IMR-90 (cell line): ENCODE data around the gene OR10H2. TPM values are rescaled to one million over a fixed set of nuclear protein-coding genes. Genes with fewer than 3 reads are reported as not detected.

Experiments used
- ATAC-seq: fragments of 200-7000 bp; cut with Tn5 transposase; 2 replicates; pipeline ENCODE4 v1.9.1; 2020; ENCODE audit warnings: low read depth, mild to moderate bottlenecking, moderate library complexity
- BruUV-seq: library from RNA; stranded (reverse); fragments of 400-500 nt; replicated peaks from 2 replicates; lab custom pipeline; 2021; lab: Mats Ljungman, UMichigan
- CTCF ChIA-PET: fragments of 300-600 bp; formaldehyde crosslinking; extraction: SDS; loops from one replicate; lab custom pipeline; 2021; ENCODE audit warnings: antibody characterized with exemption; lab: Yijun Ruan, JAX
- POLR2A ChIA-PET: fragments of 300-600 bp; sonication (Branson Sonifier 250); formaldehyde crosslinking; loops from one replicate; lab custom pipeline; 2022; ENCODE audit warnings: antibody characterized with exemption; ENCODE audit not compliant: unreplicated experiment; lab: Charles Lee
- DNase-seq: peaks from one replicate; pipeline ENCODE4 v3.0.0; 2013
- H2AFZ ChIP-seq: replicated peaks from 2 replicates; pipeline ENCODE3; 2013; ENCODE audit warnings: low read length, mild to moderate bottlenecking; ENCODE audit not compliant: poor library complexity
- H2AK5ac ChIP-seq: 2 replicates; pipeline ENCODE4 v1.6.1; 2013; ENCODE audit warnings: low read depth, low read length, inconsistent platforms
- H2AK9ac ChIP-seq: replicated peaks from 2 replicates; pipeline ENCODE3; 2013; ENCODE audit warnings: mild to moderate bottlenecking, low read depth, low read length, moderate library complexity; ENCODE audit not compliant: poor library complexity
- H2BK120ac ChIP-seq: 2 replicates; pipeline ENCODE4 v1.6.1; 2013; ENCODE audit warnings: low read depth, low read length, inconsistent platforms
- H2BK15ac ChIP-seq: 3 replicates; pipeline ENCODE4 v1.6.1; 2013; ENCODE audit warnings: low read depth, low read length, inconsistent platforms
- H2BK20ac ChIP-seq: 2 replicates; pipeline ENCODE4 v1.6.1; 2013; ENCODE audit warnings: low read depth, mild to moderate bottlenecking, inconsistent platforms, low read length, moderate library complexity
- H2BK5ac ChIP-seq: 2 replicates; pipeline ENCODE4 v1.6.1; 2013; ENCODE audit warnings: mild to moderate bottlenecking, low read depth, low read length, inconsistent platforms; ENCODE audit not compliant: poor library complexity, severe bottlenecking
- H3K14ac ChIP-seq: replicated peaks from 2 replicates; pipeline ENCODE4 v1.6.1; 2013; ENCODE audit warnings: low read depth, low read length, inconsistent platforms
- H3K18ac ChIP-seq: 2 replicates; pipeline ENCODE4 v1.6.1; 2013; ENCODE audit warnings: low read depth, low read length, control low read depth
- H3K23ac ChIP-seq: 2 replicates; pipeline ENCODE4 v1.6.1; 2013; ENCODE audit warnings: low read depth, low read length, inconsistent platforms
- H3K27ac ChIP-seq: 2 replicates; pipeline ENCODE4 v1.5.1; 2013; ENCODE audit warnings: mild to moderate bottlenecking, control low read depth, low read length; ENCODE audit not compliant: insufficient read depth
- H3K27me3 ChIP-seq: 2 replicates; pipeline ENCODE4 v1.6.1; 2013; ENCODE audit warnings: low read length; ENCODE audit not compliant: control insufficient read depth, insufficient read depth
- H3K36me3 ChIP-seq: 2 replicates; pipeline ENCODE4 v1.6.1; 2013; ENCODE audit warnings: low read length, mixed read lengths; ENCODE audit not compliant: control insufficient read depth, insufficient read depth
- H3K4ac ChIP-seq: 2 replicates; pipeline ENCODE4 v1.6.1; 2013; ENCODE audit warnings: low read depth, low read length, inconsistent platforms
- H3K4me1 ChIP-seq: 2 replicates; pipeline ENCODE4 v1.6.1; 2013; ENCODE audit warnings: low read length, mixed read lengths; ENCODE audit not compliant: control insufficient read depth, insufficient read depth
- H3K4me2 ChIP-seq: 2 replicates; pipeline ENCODE4 v1.6.1; 2013; ENCODE audit warnings: low read depth, mild to moderate bottlenecking, control low read depth, low read length, moderate library complexity
- H3K4me3 ChIP-seq: 2 replicates; pipeline ENCODE4 v1.5.1; 2013; ENCODE audit warnings: low read depth, mild to moderate bottlenecking, control low read depth, low read length, moderate library complexity; ENCODE audit not compliant: insufficient read depth
- H3K56ac ChIP-seq: 2 replicates; pipeline ENCODE4 v1.6.1; 2013; ENCODE audit warnings: low read length, inconsistent platforms; ENCODE audit not compliant: insufficient read depth; ENCODE audit errors: extremely low read depth
- H3K79me1 ChIP-seq, 2 experiments: 2 replicates each; pipeline ENCODE4 v1.6.1; 2013; ENCODE audit warnings: low read length in 2 of 2, inconsistent platforms in 1 of 2, low read depth in 1 of 2
- H3K9ac ChIP-seq: 2 replicates; pipeline ENCODE4 v1.6.1; 2013; ENCODE audit warnings: low read depth, low read length, control low read depth
- H3K9me1 ChIP-seq: 2 replicates; pipeline ENCODE4 v1.6.1; 2013; ENCODE audit warnings: low read length, inconsistent platforms; ENCODE audit not compliant: insufficient read depth
- H3K9me3 ChIP-seq: 2 replicates; pipeline ENCODE4 v1.6.1; 2013; ENCODE audit warnings: low read length; ENCODE audit not compliant: control insufficient read depth, insufficient read depth
- H4K20me1 ChIP-seq: 2 replicates; pipeline ENCODE4 v1.6.1; 2013; ENCODE audit warnings: low read length, inconsistent platforms; ENCODE audit not compliant: insufficient read depth
- H4K5ac ChIP-seq: 2 replicates; pipeline ENCODE4 v1.6.1; 2013; ENCODE audit warnings: mild to moderate bottlenecking, low read depth, low read length, control low read depth
- H4K8ac ChIP-seq, 2 experiments: 2 replicates each; pipeline ENCODE4 v1.6.1; 2013; ENCODE audit warnings: low read depth in 2 of 2, low read length in 2 of 2, control low read depth in 1 of 2, inconsistent platforms in 1 of 2
- H4K91ac ChIP-seq: 2 replicates; pipeline ENCODE4 v1.6.1; 2013; ENCODE audit warnings: low read depth, low read length, inconsistent platforms; ENCODE audit not compliant: insufficient read depth
- BHLHE40 ChIP-seq: fragments of 150-350 bp; IDR thresholded peaks from 2 replicates; pipeline ENCODE4 v1.6.1; 2016; ENCODE audit warnings: mild to moderate bottlenecking, low read depth, low read length
- CEBPB ChIP-seq: IDR thresholded peaks from 2 replicates; pipeline ENCODE4 v1.6.1; 2012; ENCODE audit warnings: low read depth, low read length, improper control_type of control experiment
- CHD1 ChIP-seq: IDR thresholded peaks from 2 replicates; pipeline ENCODE4 v1.6.1; 2012; ENCODE audit warnings: low read depth, low read length, improper control_type of control experiment
- ELK1 ChIP-seq: fragments of 150-350 bp; IDR thresholded peaks from 2 replicates; pipeline ENCODE4 v1.6.1; 2016; ENCODE audit warnings: low read depth, mild to moderate bottlenecking, low read length, moderate library complexity, borderline replicate concordance
- FOS ChIP-seq: fragments of 150-350 bp; IDR thresholded peaks from 2 replicates; pipeline ENCODE4 v1.6.1; 2016; ENCODE audit warnings: low read depth, low read length
- MAFK ChIP-seq: IDR thresholded peaks from 2 replicates; pipeline ENCODE4 v1.6.1; 2012; ENCODE audit warnings: low read depth, low read length, improper control_type of control experiment
- MAZ ChIP-seq: IDR thresholded peaks from 2 replicates; pipeline ENCODE4 v1.6.1; 2012; ENCODE audit warnings: low read depth, mild to moderate bottlenecking, low read length, improper control_type of control experiment, moderate library complexity, borderline replicate concordance
- MXI1 ChIP-seq: IDR thresholded peaks from 2 replicates; pipeline ENCODE4 v1.6.1; 2012; ENCODE audit warnings: low read depth, mild to moderate bottlenecking, low read length, moderate library complexity, borderline replicate concordance
- NFE2L2 ChIP-seq: fragments of 150-350 bp; IDR thresholded peaks from 2 replicates; pipeline ENCODE4 v1.6.1; 2016; ENCODE audit warnings: low read depth, mild to moderate bottlenecking, low read length
- POLR2A ChIP-seq: IDR thresholded peaks from 2 replicates; pipeline ENCODE4 v1.6.1; 2012; ENCODE audit warnings: mild to moderate bottlenecking, low read depth, low read length
- RAD21 ChIP-seq: IDR thresholded peaks from 2 replicates; pipeline ENCODE4 v1.6.1; 2012; ENCODE audit warnings: low read length, improper control_type of control experiment
- RCOR1 ChIP-seq: IDR thresholded peaks from 2 replicates; pipeline ENCODE4 v1.6.1; 2012; ENCODE audit warnings: mild to moderate bottlenecking, low read length, improper control_type of control experiment; ENCODE audit not compliant: insufficient replicate concordance
- RFX5 ChIP-seq: IDR thresholded peaks from 2 replicates; pipeline ENCODE4 v1.8.0; 2012; ENCODE audit warnings: low read depth, mild to moderate bottlenecking, low read length, moderate library complexity
- SMC3 ChIP-seq: fragments of 150-350 bp; IDR thresholded peaks from 2 replicates; pipeline ENCODE4 v1.6.1; 2016; ENCODE audit warnings: low read depth, mild to moderate bottlenecking, antibody characterized with exemption, low read length, moderate library complexity
- WGBS, 2 experiments: methylation state at CpG; one replicate each; pipeline versions ENCODE4 v1.1.5 to v1.1.7; 2013; ENCODE audit warnings: missing lambda C conversion rate in 2 of 2; ENCODE audit not compliant: insufficient read length in 1 of 2; ENCODE audit errors: extremely low coverage in 2 of 2; 5-methylcytosine and 5-hydroxymethylcytosine counted together
- dilution Hi-C: fragments of 300-500 bp; cut with HindIII; formaldehyde crosslinking; loops from one replicate; pipeline ENCODE4 v1.14.3; 2018; ENCODE audit warnings: low sequenced_read_pairs; ENCODE audit not compliant: unreplicated experiment
- in situ Hi-C: fragments of 300-500 bp; cut with MboI; formaldehyde crosslinking; loops from 3 replicates; pipeline ENCODE4 v1.14.3; 2019; ENCODE audit warnings: low sequenced_read_pairs, inconsistent platforms, mixed read lengths
- intact Hi-C: fragments of 100-400 bp; cut with micrococcal nuclease; formaldehyde crosslinking; loops from 2 replicates; pipeline ENCODE4 v1.10.0; 2022
- polyA plus RNA-seq, 3 experiments: library from polyadenylated mRNA; depleted of rRNA; stranded (reverse); fragments of >200 nt; gene quantifications; 2 replicates each; pipeline ENCODE4 v1.2.3, GENCODE V29; 2012; ENCODE audit warnings: low replicate concordance in 1 of 3
- total RNA-seq: library from RNA; depleted of rRNA; stranded (reverse); fragments of >200 nt; gene quantifications from 2 replicates; pipeline ENCODE4 v1.2.3, GENCODE V29; 2012
- TF ChIP-seq, protein P1 (sequence below): fragments of 150-350 bp; IDR thresholded peaks from 2 replicates; pipeline ENCODE4 v1.6.1; 2017; ENCODE audit warnings: mild to moderate bottlenecking, antibody characterized with exemption, low read length, low read depth
- TF ChIP-seq, protein P2 (sequence below): conservative IDR thresholded peaks from 2 replicates; pipeline ENCODE4 v1.5.1; 2012; ENCODE audit warnings: mild to moderate bottlenecking, low read depth, low read length, improper control_type of control experiment

OR10H2 gene
- total and polyA plus RNA-seq, 2 of the 4 experiments (the other 2 are of a cell fraction) = not detected

DNA sequence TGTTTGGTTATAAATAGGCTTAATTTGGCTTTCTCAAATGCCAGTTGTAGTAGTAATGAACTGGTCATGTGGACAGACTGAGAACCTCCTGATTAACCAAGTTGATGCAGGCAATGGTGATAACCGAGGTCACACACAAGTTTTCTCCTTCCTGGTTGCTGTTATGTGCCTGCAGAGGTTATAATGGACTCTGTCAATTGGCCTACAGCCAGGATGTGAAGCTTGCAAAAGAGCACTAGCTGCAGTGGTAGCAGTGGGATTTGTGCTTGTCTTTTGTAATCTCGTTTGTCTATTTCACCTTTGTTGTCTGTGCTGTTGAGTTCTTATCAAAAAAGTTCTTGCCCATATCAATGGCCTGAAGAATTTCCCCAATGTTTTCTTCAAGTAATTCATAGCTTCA lies 30.6 kb downstream of the OR10H2 start:
- Histone ChIP-seq H3K27me3 (no peaks in the 10 kb centered on the region), H3K36me3 (no peaks in the 10 kb centered on the region), H2BK5ac (no peak overlapping the region), H4K8ac (no peak overlapping the region), H3K9me1 (no peaks in the 10 kb centered on the region), H4K5ac (no peak overlapping the region), H3K18ac (no peak overlapping the region), H4K20me1 (no peaks in the 10 kb centered on the region), H3K23ac (no peak overlapping the region), H3K4me1 (no peaks in the 10 kb centered on the region), H3K56ac (no peak overlapping the region), H3K4me2 (no peak overlapping the region), H2AK5ac (no peak overlapping the region), H3K14ac (no peak overlapping the region), H2AFZ (no peak overlapping the region), H3K27ac (no peak overlapping the region), H3K79me1 (no peaks in the 10 kb centered on the region), H2BK15ac (no peak overlapping the region), H2BK120ac (no peak overlapping the region), H2AK9ac (no peak overlapping the region), H3K9ac (no peak overlapping the region), H3K4ac (no peak overlapping the region), H3K9me3 (peaks cover 19% of the 10 kb centered on the region), H2BK20ac (no peak overlapping the region), H3K4me3 (no peak overlapping the region), H4K91ac (no peak overlapping the region)
- POLR2A ChIA-PET = no interaction called here
- TF ChIP-seq BHLHE40 (no peak), RFX5 (no peak), POLR2A (no peak), RAD21 (no peak), MXI1 (no peak), RCOR1 (no peak), MAFK (no peak), ELK1 (no peak), MAZ (no peak), FOS (no peak), NFE2L2 (no peak), SMC3 (no peak), CHD1 (no peak), CEBPB (no peak)
- TF ChIP-seq, protein P1, sequence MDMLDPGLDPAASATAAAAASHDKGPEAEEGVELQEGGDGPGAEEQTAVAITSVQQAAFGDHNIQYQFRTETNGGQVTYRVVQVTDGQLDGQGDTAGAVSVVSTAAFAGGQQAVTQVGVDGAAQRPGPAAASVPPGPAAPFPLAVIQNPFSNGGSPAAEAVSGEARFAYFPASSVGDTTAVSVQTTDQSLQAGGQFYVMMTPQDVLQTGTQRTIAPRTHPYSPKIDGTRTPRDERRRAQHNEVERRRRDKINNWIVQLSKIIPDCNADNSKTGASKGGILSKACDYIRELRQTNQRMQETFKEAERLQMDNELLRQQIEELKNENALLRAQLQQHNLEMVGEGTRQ = no peak
- TF ChIP-seq, protein P2, sequence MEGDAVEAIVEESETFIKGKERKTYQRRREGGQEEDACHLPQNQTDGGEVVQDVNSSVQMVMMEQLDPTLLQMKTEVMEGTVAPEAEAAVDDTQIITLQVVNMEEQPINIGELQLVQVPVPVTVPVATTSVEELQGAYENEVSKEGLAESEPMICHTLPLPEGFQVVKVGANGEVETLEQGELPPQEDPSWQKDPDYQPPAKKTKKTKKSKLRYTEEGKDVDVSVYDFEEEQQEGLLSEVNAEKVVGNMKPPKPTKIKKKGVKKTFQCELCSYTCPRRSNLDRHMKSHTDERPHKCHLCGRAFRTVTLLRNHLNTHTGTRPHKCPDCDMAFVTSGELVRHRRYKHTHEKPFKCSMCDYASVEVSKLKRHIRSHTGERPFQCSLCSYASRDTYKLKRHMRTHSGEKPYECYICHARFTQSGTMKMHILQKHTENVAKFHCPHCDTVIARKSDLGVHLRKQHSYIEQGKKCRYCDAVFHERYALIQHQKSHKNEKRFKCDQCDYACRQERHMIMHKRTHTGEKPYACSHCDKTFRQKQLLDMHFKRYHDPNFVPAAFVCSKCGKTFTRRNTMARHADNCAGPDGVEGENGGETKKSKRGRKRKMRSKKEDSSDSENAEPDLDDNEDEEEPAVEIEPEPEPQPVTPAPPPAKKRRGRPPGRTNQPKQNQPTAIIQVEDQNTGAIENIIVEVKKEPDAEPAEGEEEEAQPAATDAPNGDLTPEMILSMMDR = no peak
- no peak for ATAC-seq
- no TSS peak for BruUV-seq
- in situ Hi-C loops (no loop called here), intact Hi-C loops (no loop called here), dilution Hi-C loops (no loop called here)
- no CpG with 5 or more reads among the region's 2 CpGs for WGBS, 2 experiments
- CTCF ChIA-PET = no interaction called here
- DNase-seq = no peak
